Measurements from ENCODE around the gene AHR.

Gene AHR

GRCh38 chr7:17298102-17298839 is at the start of gene AHR:
Gene AHR, plus strand, starts transcription at chr7:17298652. Its CDS starts 613 bp downstream, at chr7:17299265.
- DNase-seq (ENCODE audit: low read depth) = peak; percentile 96

GRCh38 chr7:17253885-17254284 is 44.6 kb upstream of the AHR start:
- no peak for DNase-seq (ENCODE audit: low read depth)

- no peak for DNase-seq (ENCODE audit: low read depth)
Measured at GRCh38 chr7:17255926-17256325, 42.5 kb upstream of the AHR start.

- no peak for DNase-seq (ENCODE audit: low read depth)
Measured at GRCh38 chr7:17256375-17256774, 42.1 kb upstream of the AHR start.

GRCh38 chr7:17266565-17266964 is 31.9 kb upstream of the AHR start:
- no peak for DNase-seq (ENCODE audit: low read depth)

- DNase-seq (ENCODE audit: low read depth) = no peak
Measured at GRCh38 chr7:17269341-17270221, 28.9 kb upstream of the AHR start.

GRCh38 chr7:17274551-17275245 is 23.8 kb upstream of the AHR start:
- DNase-seq (ENCODE audit: low read depth) = peak; percentile 90

GRCh38 chr7:17275749-17276671 is 22.4 kb upstream of the AHR start:
- DNase-seq (ENCODE audit: low read depth) = peak; percentile 92

- DNase-seq (ENCODE audit: low read depth) = no peak
Measured at GRCh38 chr7:17279061-17279460, 19.4 kb upstream of the AHR start.

GRCh38 chr7:17289074-17289645 is 9.3 kb upstream of the AHR start:
- DNase-seq (ENCODE audit: low read depth) = no peak

- DNase-seq (ENCODE audit: low read depth) = no peak
Measured at GRCh38 chr7:17292843-17293242, 5.6 kb upstream of the AHR start.

GRCh38 chr7:17293481-17293880 is 5.0 kb upstream of the AHR start:
- DNase-seq (ENCODE audit: low read depth) = no peak

GRCh38 chr7:17297243-17297642 is 1.2 kb upstream of the AHR start:
- no peak for DNase-seq (ENCODE audit: low read depth)

- peak; percentile 69 for DNase-seq (ENCODE audit: low read depth)
Measured at GRCh38 chr7:17298840-17299482, 509 bp downstream of the AHR start.

- DNase-seq (ENCODE audit: low read depth) = peak; percentile 61
Measured at GRCh38 chr7:17299483-17299991, 1.1 kb downstream of the AHR start.

- DNase-seq (ENCODE audit: low read depth) = peak; percentile 32
Measured at GRCh38 chr7:17300012-17300411, 1.6 kb downstream of the AHR start.

GRCh38 chr7:17300437-17300836 is 2.0 kb downstream of the AHR start:
- no peak for DNase-seq (ENCODE audit: low read depth)

GRCh38 chr7:17301471-17302456 is 3.3 kb downstream of the AHR start:
- DNase-seq (ENCODE audit: low read depth) = peak; percentile 80

- peak; percentile 47 for DNase-seq (ENCODE audit: low read depth)
Measured at GRCh38 chr7:17302575-17303142, 4.2 kb downstream of the AHR start.
